ENCODE results near the gene UGGT1. TPM values are rescaled to one million over a fixed set of nuclear protein-coding genes. Genes with fewer than 3 reads are reported as not detected.

UGGT1 gene
- total RNA-seq, 1 experiment from 2014 or later: 55.9 TPM

DNA sequence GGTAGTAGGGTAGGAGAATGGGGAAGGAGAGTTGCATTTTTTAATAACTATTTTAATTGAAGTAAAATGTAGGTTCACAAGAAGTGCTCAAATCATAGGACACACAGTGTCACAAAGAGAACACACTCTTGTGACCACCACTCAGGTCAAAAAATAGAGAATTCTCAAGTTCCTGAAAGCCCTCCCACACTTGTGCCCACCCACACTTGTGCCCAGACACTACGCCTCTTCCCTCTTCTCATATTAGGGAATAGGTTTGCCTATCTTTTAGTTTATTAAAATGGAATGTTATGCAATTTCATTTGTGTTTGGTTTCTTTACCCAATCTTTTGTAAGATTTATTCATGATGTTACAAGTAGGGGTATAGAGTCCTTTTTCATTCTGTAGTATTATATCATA is 67.2 kb downstream of the UGGT1 start:
- H3K9me3 Mint-ChIP-seq: no peaks in the 10 kb centered on the region
- Histone ChIP-seq H2AFZ (ENCODE audit: low read length) (no peak overlapping the region), H3K14ac (ENCODE audit: insufficient read depth, low read length) (no peak overlapping the region), H3K9me3 (ENCODE audit: control insufficient read depth, low read depth, low read length) (no peaks in the 10 kb centered on the region), H4K91ac (ENCODE audit: insufficient read length, low read depth, low read length) (no peak overlapping the region), H3K9ac (ENCODE audit: extremely low read depth, insufficient read length, low read length) (no peak overlapping the region), H3T11ph (ENCODE audit: low read length) (no peak overlapping the region), H3K23ac (ENCODE audit: insufficient read length, low read depth, low read length) (no peak overlapping the region), H2AK5ac (ENCODE audit: insufficient read length, low read length) (no peak overlapping the region), H3K79me1 (ENCODE audit: insufficient read depth, low read depth, low read length, poor library complexity, severe bottlenecking) (no peaks in the 10 kb centered on the region), H3K23me2 (ENCODE audit: insufficient read length, low read depth, low read length, poor library complexity, severe bottlenecking) (no peaks in the 10 kb centered on the region), H3K27me3 (ENCODE audit: insufficient read depth, low read length) (no peaks in the 10 kb centered on the region), H4K8ac (replicated peaks; ENCODE audit: insufficient read length, low read depth, low read length) (no peak overlapping the region), H3K18ac (ENCODE audit: insufficient read length, low read depth, low read length) (no peak overlapping the region), H3K27ac (ENCODE audit: insufficient read length, low read depth, low read length) (no peak overlapping the region), H4K5ac (ENCODE audit: insufficient read length, low read depth, low read length) (no peak overlapping the region), H3K56ac (ENCODE audit: insufficient read length, low read depth, low read length) (no peak overlapping the region), H4K20me1 (ENCODE audit: control insufficient read depth, insufficient read depth, insufficient read length) (no peaks in the 10 kb centered on the region), H2BK5ac (ENCODE audit: insufficient read length, low read length) (no peak overlapping the region), H3K4me2 (ENCODE audit: insufficient read depth, insufficient read length, low read length) (no peak overlapping the region), H2BK15ac (ENCODE audit: low read depth, low read length) (no peak overlapping the region), H3K4me1 (ENCODE audit: insufficient read depth, low read length) (no peaks in the 10 kb centered on the region), H2BK12ac (ENCODE audit: insufficient read length, low read depth, low read length) (no peak overlapping the region), H2BK20ac (ENCODE audit: low read depth, low read length, poor library complexity, severe bottlenecking) (no peak overlapping the region), H3K79me2 (ENCODE audit: insufficient read depth, low read length) (no peaks in the 10 kb centered on the region), H2BK120ac (ENCODE audit: low read depth, low read length, poor library complexity, severe bottlenecking) (no peak overlapping the region), H3K4ac (ENCODE audit: low read depth, low read length) (no peak overlapping the region)
- H3K4me1 Mint-ChIP-seq: no peaks in the 10 kb centered on the region
- no CpG with 5 or more reads among the region's 1 CpG for WGBS (ENCODE audit: extremely low coverage, insufficient read length, low lambda C conversion rate)
- H3K4me3 Mint-ChIP-seq: no peak overlapping the region
- H3K36me3 Mint-ChIP-seq (ENCODE audit: insufficient read depth in 1 of 3, low read depth in 3 of 3): peaks cover 14 to 50% (median 30%) of the 10 kb centered on the region in 3 experiments; a peak in 6 of 7 replicates
- H3K27me3 Mint-ChIP-seq (ENCODE audit: low read depth): no peaks in the 10 kb centered on the region
- TF ChIP-seq, protein P1, sequence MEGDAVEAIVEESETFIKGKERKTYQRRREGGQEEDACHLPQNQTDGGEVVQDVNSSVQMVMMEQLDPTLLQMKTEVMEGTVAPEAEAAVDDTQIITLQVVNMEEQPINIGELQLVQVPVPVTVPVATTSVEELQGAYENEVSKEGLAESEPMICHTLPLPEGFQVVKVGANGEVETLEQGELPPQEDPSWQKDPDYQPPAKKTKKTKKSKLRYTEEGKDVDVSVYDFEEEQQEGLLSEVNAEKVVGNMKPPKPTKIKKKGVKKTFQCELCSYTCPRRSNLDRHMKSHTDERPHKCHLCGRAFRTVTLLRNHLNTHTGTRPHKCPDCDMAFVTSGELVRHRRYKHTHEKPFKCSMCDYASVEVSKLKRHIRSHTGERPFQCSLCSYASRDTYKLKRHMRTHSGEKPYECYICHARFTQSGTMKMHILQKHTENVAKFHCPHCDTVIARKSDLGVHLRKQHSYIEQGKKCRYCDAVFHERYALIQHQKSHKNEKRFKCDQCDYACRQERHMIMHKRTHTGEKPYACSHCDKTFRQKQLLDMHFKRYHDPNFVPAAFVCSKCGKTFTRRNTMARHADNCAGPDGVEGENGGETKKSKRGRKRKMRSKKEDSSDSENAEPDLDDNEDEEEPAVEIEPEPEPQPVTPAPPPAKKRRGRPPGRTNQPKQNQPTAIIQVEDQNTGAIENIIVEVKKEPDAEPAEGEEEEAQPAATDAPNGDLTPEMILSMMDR (conservative IDR thresholded peaks at IDR 0.05): no peak
- H3K27ac Mint-ChIP-seq: no peak overlapping the region
- no peak for DNase-seq

Data from H9 (cell line).